IMR-90 (cell line): ENCODE results near the gene NBEAL1.
"Not testable (repeated sequence)": the region's sequence is repeated elsewhere in the genome, so short reads cannot be mapped to it uniquely, and the experiment has no call there.

ENCODE experiments used
- BHLHE40 ChIP-seq: fragments of 150-350 bp; IDR thresholded peaks from 2 replicates; pipeline ENCODE4 v1.6.1; 2016; ENCODE audit warnings: mild to moderate bottlenecking, low read depth, low read length
- CEBPB ChIP-seq: IDR thresholded peaks from 2 replicates; pipeline ENCODE4 v1.6.1; 2012; ENCODE audit warnings: low read depth, low read length, improper control_type of control experiment
- CTCF ChIP-seq: conservative IDR thresholded peaks from 2 replicates; pipeline ENCODE4 v1.5.1; 2012; ENCODE audit warnings: mild to moderate bottlenecking, low read depth, low read length, improper control_type of control experiment
- ELK1 ChIP-seq: fragments of 150-350 bp; IDR thresholded peaks from 2 replicates; pipeline ENCODE4 v1.6.1; 2016; ENCODE audit warnings: low read depth, mild to moderate bottlenecking, low read length, moderate library complexity, borderline replicate concordance
- FOS ChIP-seq: fragments of 150-350 bp; IDR thresholded peaks from 2 replicates; pipeline ENCODE4 v1.6.1; 2016; ENCODE audit warnings: low read depth, low read length
- MAZ ChIP-seq: IDR thresholded peaks from 2 replicates; pipeline ENCODE4 v1.6.1; 2012; ENCODE audit warnings: low read depth, mild to moderate bottlenecking, low read length, improper control_type of control experiment, moderate library complexity, borderline replicate concordance
- MXI1 ChIP-seq: IDR thresholded peaks from 2 replicates; pipeline ENCODE4 v1.6.1; 2012; ENCODE audit warnings: low read depth, mild to moderate bottlenecking, low read length, moderate library complexity, borderline replicate concordance
- NFE2L2 ChIP-seq: fragments of 150-350 bp; IDR thresholded peaks from 2 replicates; pipeline ENCODE4 v1.6.1; 2016; ENCODE audit warnings: low read depth, mild to moderate bottlenecking, low read length
- POLR2A ChIP-seq: IDR thresholded peaks from 2 replicates; pipeline ENCODE4 v1.6.1; 2012; ENCODE audit warnings: mild to moderate bottlenecking, low read depth, low read length
- RAD21 ChIP-seq: IDR thresholded peaks from 2 replicates; pipeline ENCODE4 v1.6.1; 2012; ENCODE audit warnings: low read length, improper control_type of control experiment
- RCOR1 ChIP-seq: IDR thresholded peaks from 2 replicates; pipeline ENCODE4 v1.6.1; 2012; ENCODE audit warnings: mild to moderate bottlenecking, low read length, improper control_type of control experiment; ENCODE audit not compliant: insufficient replicate concordance
- RFX5 ChIP-seq: IDR thresholded peaks from 2 replicates; pipeline ENCODE4 v1.8.0; 2012; ENCODE audit warnings: low read depth, mild to moderate bottlenecking, low read length, moderate library complexity
- SMC3 ChIP-seq: fragments of 150-350 bp; IDR thresholded peaks from 2 replicates; pipeline ENCODE4 v1.6.1; 2016; ENCODE audit warnings: low read depth, mild to moderate bottlenecking, antibody characterized with exemption, low read length, moderate library complexity
- USF2 ChIP-seq: fragments of 150-350 bp; IDR thresholded peaks from 2 replicates; pipeline ENCODE4 v1.6.1; 2017; ENCODE audit warnings: mild to moderate bottlenecking, antibody characterized with exemption, low read length, low read depth

- not testable (repeated sequence) for TF ChIP-seq POLR2A, CTCF, NFE2L2, SMC3, RCOR1, CEBPB, BHLHE40, MAZ, ELK1, RAD21, RFX5, USF2, MXI1, FOS
These were observed 176.4 kb downstream of the NBEAL1 start for GRCh38 chr2:203191026-203191425.
